ELR (cell line): ENCODE measurements around the gene LRCH1.
A peak's percentile ranks its signal among the peaks of the same experiment; 100 is the strongest.

Source experiments
- DNase-seq: peaks from one replicate; pipeline ENCODE4 v3.0.0-alpha.2; 2015; ENCODE audit warnings: low read depth

The LRCH1 gene

GRCh38 chr13:46562152-46562551, 9.2 kb downstream of the LRCH1 start:
- DNase-seq: no peak

- DNase-seq: no peak
These were observed 9.6 kb downstream of the LRCH1 start for GRCh38 chr13:46562581-46562980.

- no peak for DNase-seq
These were observed 13.1 kb downstream of the LRCH1 start for GRCh38 chr13:46565808-46566750.

GRCh38 chr13:46567671-46568070, 14.7 kb downstream of the LRCH1 start:
- no peak for DNase-seq

GRCh38 chr13:46569456-46569855, 16.5 kb downstream of the LRCH1 start:
- DNase-seq: no peak

GRCh38 chr13:46570273-46570672, 17.3 kb downstream of the LRCH1 start:
- DNase-seq: no peak

- DNase-seq: peak; percentile 17
These were observed 18.4 kb downstream of the LRCH1 start for GRCh38 chr13:46571189-46571908.

- DNase-seq: no peak
These were observed 19.1 kb downstream of the LRCH1 start for GRCh38 chr13:46571909-46572595.

- no peak for DNase-seq
These were observed 19.9 kb downstream of the LRCH1 start for GRCh38 chr13:46572752-46573431.

GRCh38 chr13:46575301-46575771, 22.4 kb downstream of the LRCH1 start:
- DNase-seq: peak; percentile 58

GRCh38 chr13:46575818-46576221, 22.9 kb downstream of the LRCH1 start:
- peak; percentile 84 for DNase-seq

- DNase-seq: no peak
These were observed 23.8 kb downstream of the LRCH1 start for GRCh38 chr13:46576762-46577161.

- DNase-seq: no peak
These were observed 25.0 kb downstream of the LRCH1 start for GRCh38 chr13:46577696-46578589.

- no peak for DNase-seq
These were observed 25.6 kb downstream of the LRCH1 start for GRCh38 chr13:46578590-46578975.

GRCh38 chr13:46580362-46580839, 27.4 kb downstream of the LRCH1 start:
- no peak for DNase-seq

- DNase-seq: no peak
These were observed 29.2 kb downstream of the LRCH1 start for GRCh38 chr13:46582190-46582589.

- no peak for DNase-seq
These were observed 34.0 kb downstream of the LRCH1 start for GRCh38 chr13:46586751-46587514.

GRCh38 chr13:46587807-46588418, 34.9 kb downstream of the LRCH1 start:
- DNase-seq: no peak

GRCh38 chr13:46592385-46592784, 39.4 kb downstream of the LRCH1 start:
- no peak for DNase-seq
